NCI-H524 (cell line): ENCODE measurements around the gene ATMIN.

Source experiments
- DNase-seq, 2 experiments: peaks; one replicate each; lab custom pipeline; 2025; lab: John Stamatoyannopoulos, UW

The ATMIN gene

DNA sequence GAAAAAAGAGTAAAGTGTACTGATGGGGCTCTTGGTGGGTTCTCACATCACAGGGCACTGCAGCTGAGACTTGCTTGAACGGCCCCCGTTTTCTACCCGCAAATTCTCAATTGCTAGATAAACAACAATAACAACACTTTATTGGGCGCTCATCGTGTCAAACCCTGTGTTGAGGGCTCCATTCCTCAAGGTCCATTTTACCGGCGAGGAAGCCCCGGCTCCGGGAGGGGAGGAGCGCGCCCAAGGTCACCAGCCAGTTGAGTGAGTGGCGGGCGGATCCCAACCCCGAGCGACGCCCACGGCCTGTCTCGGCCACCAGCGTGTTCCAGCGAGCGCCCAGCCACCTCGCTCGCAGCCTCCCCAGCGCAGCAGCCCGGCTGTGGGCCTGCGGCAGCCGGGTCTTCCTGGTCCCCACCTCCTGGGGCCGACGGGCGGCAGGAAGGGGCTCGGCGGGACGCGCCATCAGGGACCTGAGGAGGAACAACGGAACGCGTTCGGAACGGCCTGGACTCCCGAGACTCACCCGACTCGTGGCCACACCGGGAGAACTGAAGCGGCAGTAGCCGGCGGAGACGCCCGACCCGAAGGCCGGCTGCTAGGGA, 29.3 kb upstream of the ATMIN start:
- peak in 1 of 2 experiments; percentile 51 for DNase-seq

DNA sequence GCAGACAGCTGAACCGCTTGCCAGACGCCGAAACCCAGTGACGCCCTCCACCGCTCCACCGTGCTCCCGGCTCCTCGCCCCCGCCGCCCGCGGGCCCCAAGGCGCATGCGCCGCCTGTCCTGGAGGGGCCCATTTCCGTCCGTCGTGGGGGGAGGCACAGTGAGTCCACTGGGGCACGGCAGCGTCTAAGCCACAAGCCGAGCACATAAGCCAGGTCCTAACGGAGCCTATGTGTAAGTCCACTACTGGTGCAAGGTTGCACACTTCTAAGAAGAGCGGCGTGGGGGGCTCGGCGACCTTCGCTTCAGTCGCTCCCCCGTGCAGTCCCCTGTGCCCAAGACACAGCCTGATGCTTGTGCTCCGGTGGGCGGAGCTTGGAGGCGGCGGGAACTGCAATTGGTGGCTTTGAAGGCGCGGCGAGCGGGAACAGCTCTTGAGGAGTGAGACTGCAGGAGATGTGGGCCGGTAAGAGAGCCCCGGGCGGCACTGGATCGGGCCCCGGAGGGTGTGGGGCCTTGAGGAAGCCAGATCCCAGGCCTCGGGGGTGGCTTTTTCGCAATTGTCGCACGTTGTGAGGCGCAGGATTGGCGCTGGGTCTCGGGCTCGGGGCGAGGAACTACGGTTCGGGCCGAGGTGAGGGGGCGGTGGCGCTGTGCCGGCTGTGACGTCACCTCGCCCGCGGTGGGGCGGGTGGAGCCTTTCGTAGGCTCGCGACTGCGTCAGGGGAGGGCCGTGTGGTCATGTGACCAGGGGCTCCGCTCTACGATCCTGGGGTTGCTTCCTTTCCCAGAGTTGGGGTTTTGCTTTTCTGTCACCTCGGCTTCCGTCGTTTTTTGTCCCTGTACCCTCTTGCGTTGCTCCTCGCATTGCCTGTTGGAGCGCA, 28.6 kb upstream of the ATMIN start, which contains the start of the genes CENPN and CMC2:
CENPN (plus strand) TSS at position 402 of the 883 bp plus-strand sequence. CDS start 4,726 bp downstream, outside the sequence.
CMC2 (minus strand) TSS at position 73 of the 883 bp plus-strand sequence. CDS start 9,491 bp downstream, outside the sequence.
- DNase-seq: peak; percentile 95 to 97

DNA sequence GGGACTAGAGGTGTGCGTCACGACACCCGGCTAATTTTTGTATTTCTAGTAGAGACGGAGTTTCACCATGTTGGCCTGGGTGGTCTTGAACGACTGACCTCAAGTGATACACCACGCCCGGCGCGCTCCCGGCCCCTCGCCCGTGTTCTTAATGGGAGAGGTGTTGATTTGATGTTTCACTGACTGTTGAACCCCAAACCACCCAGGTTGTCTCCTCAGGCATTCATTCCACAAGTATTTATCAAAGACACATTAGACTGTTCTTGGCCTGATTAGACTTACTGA, 27.2 kb upstream of the ATMIN start:
- no peak for DNase-seq

DNA sequence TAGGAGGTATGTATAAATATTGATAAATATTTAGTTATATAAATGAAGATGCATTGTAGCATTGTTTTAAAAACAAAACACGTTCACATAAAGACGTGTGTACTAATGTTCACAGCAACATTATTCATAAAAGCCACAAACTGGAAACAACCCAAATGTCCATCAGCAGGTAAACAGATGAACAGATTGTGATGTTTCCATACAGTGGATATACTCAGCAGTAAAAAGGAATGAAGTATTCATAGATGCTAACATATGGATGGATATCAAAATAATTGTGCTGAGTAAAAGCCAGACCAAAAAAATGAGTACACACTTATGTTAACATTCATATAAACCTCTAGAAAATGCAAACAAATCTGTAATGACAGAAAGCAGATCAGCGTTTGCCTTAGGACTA, 22.7 kb upstream of the ATMIN start:
- no peak for DNase-seq

DNA sequence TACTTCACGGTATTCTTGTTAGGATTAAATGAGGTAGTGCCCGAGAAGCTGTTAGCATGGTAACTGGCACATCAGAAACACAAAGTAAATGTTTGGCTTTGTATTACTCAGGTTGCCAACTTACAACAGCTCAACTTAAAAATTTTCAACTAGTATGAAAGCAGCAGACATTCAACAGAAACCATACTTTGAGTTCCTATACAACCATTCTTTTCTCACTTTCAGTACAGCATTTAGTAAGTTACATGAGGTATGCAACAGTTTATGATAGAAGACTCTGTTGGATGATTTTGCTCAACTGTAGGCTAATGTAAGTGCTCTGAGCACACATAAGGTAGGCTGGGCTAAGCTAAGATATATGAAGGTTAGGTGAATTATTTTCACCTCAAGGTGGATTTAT, 21.0 kb upstream of the ATMIN start:
- DNase-seq: no peak

DNA sequence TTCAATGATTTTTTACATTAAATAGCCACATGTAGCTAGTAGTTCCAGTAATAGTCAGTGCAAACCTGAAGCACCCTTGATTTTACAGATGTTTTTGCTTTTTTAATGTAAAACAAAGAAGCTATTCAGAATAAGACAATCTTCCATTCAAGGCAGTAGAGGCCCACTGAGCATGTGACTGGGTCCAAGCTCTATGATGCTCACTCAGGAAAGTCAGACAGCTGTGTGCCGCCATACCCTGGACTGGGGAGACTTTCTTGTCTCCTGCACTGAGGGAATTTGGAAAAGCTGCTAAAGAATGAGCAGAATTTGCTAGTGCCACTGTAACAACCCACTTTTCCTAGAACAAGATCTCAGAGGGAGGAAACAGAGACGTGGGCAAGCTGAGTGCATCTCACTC, 17.1 kb upstream of the ATMIN start:
- DNase-seq: no peak

DNA sequence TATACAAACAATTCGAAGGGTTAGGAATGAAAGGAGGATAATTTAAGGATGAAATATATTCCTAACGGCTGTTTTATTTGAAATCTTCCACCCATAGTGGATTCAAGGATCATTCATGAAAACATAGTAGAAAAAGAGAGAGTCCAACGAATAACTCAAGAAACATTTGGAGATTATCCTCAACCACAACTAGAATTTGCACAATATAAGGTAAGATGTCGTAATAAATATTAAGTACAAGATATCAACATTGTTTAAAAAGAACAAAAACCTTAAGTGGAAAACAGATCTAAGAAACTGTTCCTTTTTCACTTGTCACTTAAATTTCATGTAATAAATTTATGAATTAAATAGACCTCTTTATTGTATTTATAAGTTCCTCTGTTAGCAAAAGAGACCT, 9.2 kb upstream of the ATMIN start:
- DNase-seq: no peak

DNA sequence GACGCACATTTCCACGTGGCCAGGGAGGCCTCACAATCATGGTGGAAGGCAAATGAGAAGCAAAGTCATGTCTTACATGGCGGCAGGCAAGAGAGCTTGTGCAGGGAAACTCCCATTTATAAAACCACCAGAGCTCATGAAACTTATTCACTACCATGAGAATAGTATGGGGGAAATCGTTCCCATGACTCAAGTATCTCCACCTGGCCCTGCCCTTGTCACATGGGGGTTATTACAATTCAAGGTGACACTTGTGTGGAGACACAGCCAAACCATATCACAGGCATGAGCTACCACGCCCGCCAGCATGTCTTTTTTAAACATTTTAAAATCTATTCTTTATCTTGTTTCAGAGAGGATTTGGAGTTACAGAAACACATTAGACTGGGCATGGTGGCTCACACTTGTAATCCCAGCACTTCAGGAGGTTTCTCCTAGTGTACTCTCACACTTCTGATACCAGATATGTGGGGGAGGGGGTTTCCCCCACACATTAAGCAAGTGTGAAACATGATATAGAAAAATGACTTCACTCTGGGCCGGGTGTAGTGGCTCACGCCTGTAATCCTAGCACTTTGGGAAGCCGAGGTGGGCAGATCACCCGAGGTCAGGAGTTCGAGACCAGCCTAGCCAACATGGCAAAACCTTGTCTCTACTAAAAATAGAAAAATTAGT, 5.6 kb upstream of the ATMIN start:
- no peak for DNase-seq

DNA sequence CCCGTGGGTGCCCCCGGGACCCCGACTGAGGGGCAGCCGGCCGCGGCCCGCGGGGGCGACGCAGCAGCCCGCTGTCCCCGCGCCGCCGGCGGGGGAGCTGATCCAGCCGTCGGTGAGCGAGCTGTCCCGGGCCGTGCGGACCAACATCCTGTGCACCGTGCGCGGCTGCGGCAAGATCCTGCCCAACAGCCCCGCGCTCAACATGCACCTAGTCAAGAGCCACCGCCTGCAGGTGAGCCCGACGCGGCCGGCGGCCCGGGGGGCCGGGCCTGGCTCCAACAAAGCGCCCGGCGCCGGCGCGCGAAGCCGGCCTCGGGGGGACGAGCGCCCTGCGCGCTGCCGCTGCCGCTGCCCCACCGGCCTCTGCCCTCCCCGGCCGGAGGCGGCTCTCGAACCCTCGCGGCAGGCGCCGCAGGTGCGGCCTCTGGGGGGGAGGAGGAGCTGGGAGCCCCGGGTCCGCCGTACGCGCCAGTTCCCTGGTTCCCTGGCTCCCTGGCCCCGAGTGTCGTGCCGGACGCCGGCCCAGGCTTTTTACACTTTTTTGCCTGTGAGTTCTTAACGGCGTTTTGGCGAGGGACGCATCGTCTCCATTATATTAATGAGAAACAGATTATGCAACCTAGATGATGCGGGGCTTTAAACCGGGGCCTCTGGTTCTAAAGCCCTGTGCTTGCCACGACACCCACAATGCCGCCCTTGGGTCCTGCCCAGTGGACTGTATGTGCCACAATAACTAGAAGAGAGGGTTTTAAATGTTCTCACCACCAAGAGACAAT, 521 bp downstream of the ATMIN start:
- peak in 1 of 2 experiments; percentile 38 for DNase-seq

DNA sequence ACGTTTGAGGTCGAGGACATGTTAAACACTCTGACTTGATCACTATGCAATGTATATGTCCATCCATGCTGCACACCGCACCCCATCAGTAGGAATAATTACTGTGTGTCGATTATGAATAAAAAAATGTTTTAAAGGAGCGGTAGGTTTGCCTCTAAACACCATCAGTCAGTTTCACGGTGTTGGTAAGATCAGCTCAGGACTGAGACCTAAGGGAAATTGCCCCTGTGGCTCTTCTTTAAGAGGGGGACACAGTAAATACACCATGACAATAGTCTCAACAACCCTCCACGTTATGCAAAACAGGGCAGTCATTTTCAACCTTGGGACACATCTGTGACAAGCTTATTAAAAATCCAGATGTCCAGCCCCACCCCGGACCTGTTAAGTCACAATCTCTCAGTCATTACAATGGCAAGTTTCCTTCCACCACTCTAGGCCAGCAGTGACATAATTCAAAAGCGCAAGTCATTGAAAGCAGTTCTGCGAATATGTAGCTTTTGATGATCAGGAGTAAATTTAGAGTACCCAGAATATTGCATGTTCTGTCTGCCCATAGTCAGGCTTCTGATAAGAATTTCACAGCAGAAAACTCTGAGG, 1.2 kb downstream of the ATMIN start:
- DNase-seq: no peak

DNA sequence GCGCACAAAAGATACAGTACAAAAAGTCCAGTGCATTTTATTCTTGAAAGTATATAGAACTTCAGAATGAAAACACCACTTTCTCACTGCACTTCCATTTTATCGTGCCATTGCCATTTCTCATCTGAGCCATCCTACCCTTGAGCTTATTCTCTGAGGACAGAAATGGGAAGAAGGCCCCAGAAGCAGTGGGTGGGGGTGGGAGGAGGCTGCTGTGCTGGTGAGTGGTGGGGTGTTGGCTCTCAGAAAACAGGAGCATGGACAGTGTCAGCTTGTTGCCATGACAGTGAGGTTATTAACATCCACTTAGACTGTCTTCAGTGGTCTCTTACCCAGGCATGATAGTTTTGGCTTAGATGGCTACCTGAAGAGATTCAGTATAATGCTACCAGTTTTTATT, 4.5 kb downstream of the ATMIN start:
- DNase-seq: no peak

DNA sequence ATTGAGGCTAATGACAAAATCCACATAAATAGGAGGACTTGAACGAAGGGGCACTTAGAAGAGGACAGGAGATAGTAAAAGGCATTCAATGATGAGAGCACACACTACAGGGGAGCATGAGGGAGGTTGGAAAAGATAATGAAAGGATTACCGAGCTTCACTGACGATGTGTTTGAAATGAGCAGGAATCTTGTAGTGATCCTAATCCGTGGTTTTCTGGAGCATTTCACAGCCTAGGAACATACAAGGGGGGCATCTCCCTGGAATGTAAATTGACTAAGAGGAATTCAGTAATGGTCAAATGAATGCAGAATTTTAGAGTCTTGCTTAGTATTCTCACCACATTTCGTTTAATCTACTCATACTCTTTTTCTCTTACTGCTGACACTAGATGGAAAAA, 5.2 kb downstream of the ATMIN start:
- no peak for DNase-seq

DNA sequence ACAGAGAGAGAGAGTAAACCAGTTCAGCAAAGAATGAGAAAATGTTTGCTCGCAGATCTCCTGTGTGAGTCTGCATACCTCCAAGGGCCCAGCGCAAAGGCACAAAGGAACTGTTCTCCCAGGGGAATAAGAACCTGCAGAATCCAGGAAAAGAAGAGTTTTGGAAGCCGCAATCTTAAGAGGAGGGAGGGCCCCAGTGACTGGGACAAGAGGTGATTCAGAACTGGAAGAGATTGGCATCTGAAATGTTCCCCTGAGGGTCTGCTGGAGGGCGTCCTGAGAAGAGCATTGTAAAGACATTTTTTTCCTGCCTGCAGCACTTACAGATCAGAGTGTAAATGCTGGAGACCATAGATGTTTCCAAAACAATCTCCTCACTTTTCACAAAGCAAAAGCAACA, 6.1 kb downstream of the ATMIN start:
- DNase-seq: no peak

DNA sequence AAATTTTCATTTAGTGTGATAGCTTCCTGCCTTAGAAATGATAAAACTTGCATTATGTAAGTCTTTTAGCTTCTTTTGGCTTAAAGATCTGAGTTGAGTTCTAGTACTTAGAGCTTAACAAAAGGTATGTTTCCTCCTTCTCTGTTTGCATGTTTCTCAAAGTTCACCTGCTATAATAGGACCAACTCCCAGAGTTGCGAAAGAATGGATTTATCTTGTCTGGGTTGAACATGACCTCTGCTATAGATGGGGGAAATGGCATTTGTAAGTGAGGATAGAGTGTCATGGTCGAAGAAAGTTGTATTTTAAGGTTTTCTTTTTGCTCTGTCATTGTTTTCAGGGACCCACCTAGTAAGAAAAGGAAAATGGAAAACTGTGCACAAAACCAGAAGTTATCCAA, 7.2 kb downstream of the ATMIN start:
- DNase-seq: no peak

DNA sequence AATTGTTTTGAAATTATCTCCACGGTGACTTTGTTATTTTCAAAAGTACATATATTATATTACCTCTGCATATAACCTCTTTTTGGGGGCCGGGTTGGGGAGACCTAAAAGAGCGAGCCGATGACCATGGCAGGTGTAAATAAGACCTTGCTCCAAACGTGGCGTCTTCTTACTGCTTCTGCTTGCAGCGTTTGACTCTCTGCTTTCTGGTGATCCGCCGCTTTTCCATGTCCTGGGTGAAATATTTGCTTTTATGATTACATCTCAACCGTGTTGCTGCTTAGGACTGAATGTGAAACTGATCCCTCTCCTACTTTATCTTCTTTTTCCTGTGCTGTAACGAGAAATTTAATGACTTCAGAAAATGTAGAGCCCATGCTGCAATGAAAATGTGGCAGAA, 18.1 kb downstream of the ATMIN start:
- no peak for DNase-seq

DNA sequence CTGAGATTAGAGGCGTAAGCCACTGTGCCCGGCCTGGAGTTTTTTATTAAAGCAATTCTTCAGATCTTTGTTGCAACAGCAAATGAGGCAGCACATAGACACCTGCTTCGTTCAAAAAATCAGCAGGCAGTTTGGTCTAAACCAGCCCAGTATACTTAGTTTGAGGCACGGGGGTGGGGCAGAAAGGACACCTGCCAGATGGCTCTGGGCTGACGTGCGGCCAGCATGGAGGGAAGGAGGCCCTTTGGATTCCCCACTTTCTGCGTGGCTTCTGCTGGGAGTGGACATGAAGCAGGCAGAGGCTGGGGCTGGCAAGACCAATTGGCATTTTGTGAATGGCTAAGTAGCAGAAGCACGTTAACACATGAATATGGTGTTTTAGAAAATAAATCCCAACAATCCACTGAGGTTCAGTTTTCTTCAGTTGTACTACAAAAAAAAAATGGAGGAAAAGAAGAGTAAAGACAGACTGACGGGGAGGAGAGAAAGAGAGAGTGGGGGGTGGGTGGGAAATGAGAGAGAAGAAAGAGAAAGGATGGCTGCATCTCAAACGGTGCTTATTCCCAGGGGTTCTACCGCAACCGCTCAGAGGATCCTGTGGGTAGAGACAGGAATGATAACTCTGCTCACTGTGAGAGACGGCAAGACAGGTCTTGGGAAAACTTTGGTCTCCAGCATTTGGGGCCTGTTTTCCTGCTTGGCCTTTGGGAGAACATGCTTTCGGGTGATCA, 25.1 kb downstream of the ATMIN start:
- DNase-seq: peak in 1 of 2 experiments; percentile 5

DNA sequence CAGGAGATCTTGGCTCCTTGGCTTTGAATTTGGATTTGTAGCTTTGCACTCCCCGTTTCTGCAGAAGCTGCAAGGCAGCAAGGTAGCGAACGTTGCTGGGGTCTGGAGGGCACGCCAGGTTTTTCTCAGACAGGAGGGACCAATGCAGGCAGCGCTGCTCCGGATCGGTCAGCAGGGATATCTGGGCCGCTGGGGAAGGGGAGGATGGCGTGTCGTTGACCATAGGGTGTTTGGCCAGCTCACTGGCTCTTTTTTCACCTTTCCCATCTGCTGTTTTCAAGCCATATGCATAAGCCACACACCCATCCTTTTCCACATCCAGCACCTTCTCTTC, 25.6 kb downstream of the ATMIN start:
- DNase-seq: no peak

DNA sequence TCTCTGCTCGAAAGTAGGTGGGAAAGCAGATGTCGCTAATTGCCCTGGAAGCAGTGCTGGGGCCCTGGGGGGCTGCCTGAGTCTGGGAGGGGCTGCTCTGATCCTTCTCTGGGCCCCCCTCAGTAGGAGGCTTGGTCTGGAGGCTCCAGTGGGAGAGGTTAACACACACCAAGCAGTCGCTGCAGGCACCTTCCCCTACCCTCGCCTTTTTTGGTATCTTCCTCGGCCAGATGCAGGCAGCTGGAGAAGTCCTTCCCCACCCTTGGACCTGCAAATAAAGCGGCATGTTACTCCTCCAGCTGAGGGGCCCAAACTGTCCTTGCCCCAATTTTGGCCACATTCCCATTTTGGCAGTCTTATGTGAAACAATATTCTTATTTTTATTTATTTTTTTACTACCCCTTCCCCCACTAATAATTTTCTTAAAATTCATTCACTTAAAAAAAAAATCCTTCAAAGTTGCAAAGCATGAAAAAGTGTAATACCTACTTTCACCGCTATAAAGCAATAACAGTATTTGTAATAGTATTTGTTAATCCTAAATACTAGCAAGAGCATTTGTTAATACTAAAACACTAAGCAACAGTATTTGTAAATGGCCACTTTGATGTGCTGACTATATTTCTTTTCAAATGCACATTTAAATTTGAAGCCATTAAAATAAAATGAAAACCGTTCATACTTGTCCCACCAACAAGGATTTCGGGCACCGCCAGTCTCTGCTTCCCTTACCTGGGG, 26.4 kb downstream of the ATMIN start:
- no peak for DNase-seq

DNA sequence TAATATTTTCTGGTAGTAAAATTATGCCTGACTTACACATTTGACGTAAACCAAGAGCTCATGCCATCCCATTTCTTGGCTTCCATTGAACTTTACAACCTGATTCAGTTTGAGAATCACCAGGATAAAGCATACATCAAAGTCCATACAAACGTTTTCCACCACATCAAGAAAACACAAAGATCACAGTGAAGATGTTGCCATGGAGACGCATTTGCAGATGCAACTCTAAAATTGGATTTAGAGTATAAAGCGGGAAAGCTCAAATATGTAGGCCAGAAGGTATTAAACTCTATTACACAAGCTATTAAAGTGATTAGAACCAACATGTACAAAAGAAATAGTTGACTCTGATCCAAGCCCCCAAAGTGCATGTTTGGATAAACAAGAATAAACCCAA, 31.0 kb downstream of the ATMIN start:
- no peak for DNase-seq

DNA sequence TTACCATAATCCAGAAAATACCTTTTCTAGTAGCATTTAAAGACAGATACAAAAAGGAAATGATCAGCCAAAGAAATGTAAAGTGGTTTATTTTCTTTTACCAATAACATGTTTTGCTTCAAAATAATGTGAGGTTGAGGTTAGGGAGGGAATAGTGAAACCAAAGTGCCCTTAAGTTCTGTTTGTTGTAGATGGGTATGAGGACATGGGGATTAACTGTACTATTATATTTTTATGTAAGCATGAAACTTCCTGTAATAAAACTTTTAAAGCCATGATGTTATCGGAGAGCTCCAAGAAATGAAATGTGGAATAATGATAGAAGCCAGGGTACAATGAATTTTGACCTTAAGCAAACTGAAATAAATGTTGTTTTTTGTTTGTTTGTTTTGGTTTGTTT, 31.5 kb downstream of the ATMIN start:
- no peak for DNase-seq

DNA sequence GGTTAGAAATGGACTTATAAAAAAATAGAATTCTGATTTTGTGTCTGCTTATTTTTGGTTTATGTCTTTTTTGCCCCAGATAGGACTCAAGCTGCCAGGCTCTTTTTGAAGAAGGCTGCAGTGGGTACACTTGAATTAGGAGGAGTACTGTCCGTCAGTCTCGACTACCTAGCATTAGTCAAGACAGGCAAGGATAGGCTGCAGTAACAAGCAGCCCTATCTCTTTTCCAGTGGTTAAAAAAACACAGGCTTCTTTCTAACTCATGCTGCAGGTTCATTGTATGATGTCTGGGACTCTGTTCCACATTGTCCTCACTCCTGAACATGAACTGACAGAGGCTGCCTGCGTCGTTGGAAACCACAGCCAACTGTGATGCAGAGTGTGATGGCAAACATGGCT, 33.4 kb downstream of the ATMIN start:
- no peak for DNase-seq
